SIG-M5 (cell line): ENCODE measurements around the gene ADGRV1.
"Not testable (repeated sequence)": the region's sequence is repeated elsewhere in the genome, so short reads cannot be mapped to it uniquely, and the experiment has no call there.

Experiments used
- DNase-seq: peaks from one replicate; lab custom pipeline; 2025; lab: John Stamatoyannopoulos, UW

ADGRV1 gene

GRCh38 chr5:90549729-90550275 is 8.8 kb upstream of the ADGRV1 start:
- no peak for DNase-seq

GRCh38 chr5:90550963-90551362 is 7.6 kb upstream of the ADGRV1 start:
- no peak for DNase-seq

GRCh38 chr5:90551376-90551775 is 7.2 kb upstream of the ADGRV1 start:
- no peak for DNase-seq

- DNase-seq = no peak
These were observed 4.9 kb upstream of the ADGRV1 start for GRCh38 chr5:90553711-90554110.

GRCh38 chr5:90554358-90555006 is 4.1 kb upstream of the ADGRV1 start:
- DNase-seq = no peak

- no peak for DNase-seq
These were observed 2.9 kb upstream of the ADGRV1 start for GRCh38 chr5:90555666-90556065.

- DNase-seq = no peak
These were observed 1.2 kb upstream of the ADGRV1 start for GRCh38 chr5:90557391-90557790.

GRCh38 chr5:90557871-90558270 is 726 bp upstream of the ADGRV1 start:
- DNase-seq = no peak

- DNase-seq = no peak
These were observed 2.2 kb downstream of the ADGRV1 start for GRCh38 chr5:90560771-90561170.

- DNase-seq = no peak
These were observed 3.2 kb downstream of the ADGRV1 start for GRCh38 chr5:90561766-90562165.

GRCh38 chr5:90562341-90562740 is 3.7 kb downstream of the ADGRV1 start:
- DNase-seq = no peak

GRCh38 chr5:90563108-90563507 is 4.5 kb downstream of the ADGRV1 start:
- DNase-seq = no peak

- no peak for DNase-seq
These were observed 6.9 kb downstream of the ADGRV1 start for GRCh38 chr5:90565491-90565890.

- DNase-seq = no peak
These were observed 10.5 kb downstream of the ADGRV1 start for GRCh38 chr5:90569084-90569483.

GRCh38 chr5:90570034-90570433 is 11.4 kb downstream of the ADGRV1 start:
- DNase-seq = no peak

- DNase-seq = no peak
These were observed 12.7 kb downstream of the ADGRV1 start for GRCh38 chr5:90571147-90571773.

GRCh38 chr5:90575712-90576111 is 17.1 kb downstream of the ADGRV1 start:
- DNase-seq = no peak

- not testable (repeated sequence) for DNase-seq
These were observed 18.0 kb downstream of the ADGRV1 start for GRCh38 chr5:90576566-90576965.

GRCh38 chr5:90579905-90580304 is 21.3 kb downstream of the ADGRV1 start:
- not testable (repeated sequence) for DNase-seq

GRCh38 chr5:90581956-90582355 is 23.4 kb downstream of the ADGRV1 start:
- no peak for DNase-seq

GRCh38 chr5:90585337-90585986 is 26.9 kb downstream of the ADGRV1 start:
- no peak for DNase-seq

GRCh38 chr5:90586469-90586868 is 27.9 kb downstream of the ADGRV1 start:
- no peak for DNase-seq

GRCh38 chr5:90590170-90590569 is 31.6 kb downstream of the ADGRV1 start:
- no peak for DNase-seq
